NCI-H345 (cell line): ENCODE data around the gene CDH8.
"Not testable (repeated sequence)": the region's sequence is repeated elsewhere in the genome, so short reads cannot be mapped to it uniquely, and the experiment has no call there.

Experiments
- DNase-seq: peaks from one replicate; lab custom pipeline; 2025; lab: John Stamatoyannopoulos, UW

Gene CDH8

GRCh38 chr16:61791464-61791863, 244.8 kb downstream of the CDH8 start:
- no peak for DNase-seq

DNA sequence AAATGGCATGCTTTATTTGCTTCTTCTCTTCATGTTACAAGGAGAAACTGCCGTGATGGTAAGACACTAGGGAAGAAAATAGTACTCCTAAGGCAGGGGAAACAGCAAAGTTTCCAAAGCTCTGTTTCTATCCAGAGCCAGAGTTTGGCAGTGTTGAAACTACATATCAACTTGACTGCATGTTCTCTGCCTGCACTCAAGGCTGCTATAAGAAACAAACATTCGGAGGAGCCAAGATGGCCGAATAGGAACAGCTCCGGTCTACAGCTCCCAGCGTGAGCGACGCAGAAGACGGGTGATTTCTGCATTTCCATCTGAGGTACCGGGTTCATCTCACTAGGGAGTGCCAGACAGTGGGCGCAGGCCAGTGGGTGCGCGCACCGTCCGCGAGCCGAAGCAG, 254.4 kb downstream of the CDH8 start:
- DNase-seq = not testable (repeated sequence)

DNA sequence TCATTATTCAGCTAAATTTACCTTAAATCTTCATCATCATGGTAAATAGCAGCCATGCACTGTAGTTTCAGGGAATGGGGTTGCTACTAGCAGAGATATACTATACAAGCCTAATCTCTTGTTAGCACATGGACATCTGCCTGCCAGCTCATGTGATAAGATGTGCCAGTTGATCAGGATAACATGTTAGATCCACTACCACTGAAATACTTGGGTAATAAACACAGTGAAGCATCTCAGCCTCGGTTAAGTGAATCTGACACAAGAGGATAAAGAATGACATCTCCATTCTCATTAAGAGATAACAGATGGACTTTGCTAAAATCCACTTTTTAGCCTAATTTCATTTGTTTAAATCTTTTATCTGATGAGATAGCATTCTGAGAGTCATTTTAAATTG, 256.1 kb downstream of the CDH8 start:
- DNase-seq = no peak

DNA sequence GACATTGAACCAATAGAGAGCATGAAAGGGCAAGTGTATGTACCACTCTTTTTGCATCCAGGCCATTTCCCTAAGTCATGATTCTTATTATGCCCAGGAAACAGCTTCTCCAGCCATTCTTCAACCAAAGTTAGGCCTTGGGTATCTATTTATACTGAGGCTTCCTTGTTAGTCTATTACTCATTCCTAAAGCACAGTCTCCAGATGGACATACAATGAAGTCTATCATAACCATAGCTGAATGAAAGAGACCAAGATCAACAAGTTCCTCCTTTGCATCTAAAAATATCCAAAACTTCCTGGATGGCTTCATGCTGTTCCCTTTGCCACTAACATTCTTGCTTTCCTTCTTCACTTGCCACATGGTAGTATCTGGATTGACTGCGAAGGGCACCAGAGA, 265.9 kb downstream of the CDH8 start:
- DNase-seq = no peak

DNA sequence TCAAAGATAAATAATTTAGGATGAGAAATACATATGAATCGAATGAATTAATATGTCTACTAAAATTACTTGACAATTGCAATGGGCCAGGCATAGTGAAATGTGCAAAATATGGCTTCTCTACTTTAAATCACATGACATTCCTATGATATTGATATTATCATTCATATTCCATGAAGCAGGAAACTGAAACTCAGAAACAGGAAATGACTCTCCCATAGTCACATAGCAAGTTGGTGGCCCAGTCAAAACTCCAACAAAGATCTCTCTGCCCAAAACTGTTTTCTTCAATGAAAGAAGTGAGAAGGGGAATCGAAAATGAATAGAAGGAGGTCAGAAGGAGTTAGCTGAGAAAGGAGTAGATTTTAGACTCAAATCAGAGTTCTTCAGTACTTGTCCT, 272.2 kb downstream of the CDH8 start:
- DNase-seq = no peak

DNA sequence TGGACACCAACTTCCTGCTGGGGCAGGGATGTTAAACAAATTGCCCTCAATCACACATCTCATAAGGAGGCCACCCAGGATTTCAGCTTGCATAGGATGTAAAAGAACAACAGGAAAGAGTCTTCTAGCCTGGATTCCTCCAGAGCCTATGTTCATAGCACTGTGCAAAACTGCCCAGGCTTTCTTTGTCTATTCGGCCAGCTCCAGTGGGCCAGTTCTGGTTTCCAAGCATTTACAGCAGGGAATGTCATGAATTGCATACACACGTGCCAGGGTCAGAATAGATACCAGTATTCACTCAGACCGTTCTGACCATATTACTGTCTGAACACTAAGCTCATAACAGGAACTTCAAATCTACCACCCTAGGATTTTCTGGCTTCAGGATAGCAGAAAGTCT, 273.2 kb downstream of the CDH8 start:
- DNase-seq = no peak

- no peak for DNase-seq
Measured at GRCh38 chr16:61730997-61731396, 305.2 kb downstream of the CDH8 start.

GRCh38 chr16:61726701-61727100, 309.5 kb downstream of the CDH8 start:
- no peak for DNase-seq

- no peak for DNase-seq
Measured at GRCh38 chr16:61726125-61726524, 310.1 kb downstream of the CDH8 start.

DNA sequence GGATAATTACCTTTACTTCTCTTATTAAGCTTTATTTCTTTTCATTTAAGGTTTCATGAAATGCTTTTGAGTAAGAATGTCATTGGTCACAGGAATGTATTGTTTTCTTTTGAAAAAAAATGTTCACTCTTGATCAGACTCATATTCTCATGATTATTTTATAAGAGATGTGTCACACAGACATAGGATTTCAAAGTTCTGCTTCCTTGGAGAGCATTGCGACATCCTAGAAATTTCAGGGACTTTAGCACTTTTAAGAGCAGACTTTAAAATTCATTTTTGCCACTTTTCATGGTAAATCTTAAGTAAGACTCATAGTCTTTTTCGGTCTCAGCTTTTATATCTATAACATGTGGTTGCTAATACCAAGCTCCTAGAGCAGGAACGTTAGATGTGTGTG, 314.7 kb downstream of the CDH8 start:
- no peak for DNase-seq

DNA sequence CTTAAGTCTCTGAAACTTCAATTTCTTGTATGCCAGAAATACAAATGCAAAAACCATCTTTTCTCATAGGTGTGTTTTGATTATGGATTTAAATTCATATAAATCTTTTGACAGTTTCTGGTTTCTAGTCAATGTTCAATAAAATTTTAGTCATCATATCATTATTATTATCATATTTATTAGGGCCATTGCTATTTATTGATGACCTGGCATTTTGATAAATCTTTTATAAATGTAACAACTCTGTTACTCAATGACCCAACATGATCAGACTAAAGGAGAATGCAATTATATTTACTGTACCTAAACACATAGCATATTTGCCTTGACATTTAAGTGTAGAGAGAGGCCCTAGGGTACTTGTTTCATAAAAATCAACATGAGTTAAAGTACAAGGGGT, 320.8 kb downstream of the CDH8 start:
- no peak for DNase-seq

GRCh38 chr16:61713787-61714186, 322.5 kb downstream of the CDH8 start:
- DNase-seq = no peak

DNA sequence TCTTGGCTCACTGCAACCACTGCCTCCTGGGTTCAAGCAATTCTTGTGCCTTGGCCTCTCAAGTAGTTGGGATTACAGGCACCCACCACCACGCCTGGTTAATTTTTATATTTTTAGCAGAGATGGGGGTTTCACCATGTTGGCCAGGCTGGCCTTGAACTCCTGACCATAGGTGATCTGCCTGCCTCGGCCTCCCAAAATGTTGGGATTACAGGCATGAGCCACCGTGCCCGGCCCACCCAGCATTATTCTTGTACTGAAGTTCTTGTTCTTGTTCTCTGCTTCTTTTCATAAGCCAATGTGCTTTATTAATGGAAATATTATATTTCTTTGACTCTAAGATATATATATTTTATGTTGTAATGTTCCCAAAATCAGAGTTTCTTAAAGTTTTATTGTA, 336.6 kb downstream of the CDH8 start:
- not testable (repeated sequence) for DNase-seq

DNA sequence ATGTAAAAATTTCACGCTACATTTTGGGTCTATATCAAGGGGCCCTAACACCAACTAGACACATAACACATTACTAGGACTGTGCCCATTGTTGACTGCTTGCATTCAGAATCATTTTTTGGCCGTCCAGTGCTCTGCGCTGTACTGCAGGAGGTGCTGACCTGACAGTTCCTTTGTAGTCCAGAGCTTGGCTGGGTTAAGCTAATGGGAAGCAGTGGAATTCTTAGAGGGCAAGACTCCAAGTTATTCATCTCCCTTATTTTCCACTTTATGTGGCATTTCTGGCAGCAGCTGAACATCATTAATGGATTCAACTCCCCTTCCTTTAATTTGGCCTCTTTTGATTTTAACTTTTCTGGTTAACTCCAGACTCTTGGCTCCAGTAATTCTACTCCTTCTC, 351.7 kb downstream of the CDH8 start:
- DNase-seq = no peak

DNA sequence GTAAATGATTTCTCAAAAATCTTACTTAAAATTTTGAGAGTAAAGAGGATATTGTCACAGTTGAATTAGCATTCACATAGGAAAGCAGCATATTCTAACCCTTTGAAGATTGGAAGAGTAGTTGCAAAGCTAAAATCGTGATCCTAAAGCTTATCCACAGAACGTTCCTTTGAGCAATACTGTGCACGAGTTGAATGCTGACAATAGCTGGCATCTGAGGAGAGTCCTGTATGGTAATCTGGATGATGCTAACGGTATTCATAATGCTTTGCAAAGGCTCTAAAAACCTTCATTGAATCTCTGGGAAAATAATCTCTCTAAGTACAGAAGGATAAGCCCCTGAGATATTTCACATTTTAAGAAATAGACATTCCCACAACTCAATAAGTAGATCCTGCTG, 354.6 kb downstream of the CDH8 start:
- no peak for DNase-seq

DNA sequence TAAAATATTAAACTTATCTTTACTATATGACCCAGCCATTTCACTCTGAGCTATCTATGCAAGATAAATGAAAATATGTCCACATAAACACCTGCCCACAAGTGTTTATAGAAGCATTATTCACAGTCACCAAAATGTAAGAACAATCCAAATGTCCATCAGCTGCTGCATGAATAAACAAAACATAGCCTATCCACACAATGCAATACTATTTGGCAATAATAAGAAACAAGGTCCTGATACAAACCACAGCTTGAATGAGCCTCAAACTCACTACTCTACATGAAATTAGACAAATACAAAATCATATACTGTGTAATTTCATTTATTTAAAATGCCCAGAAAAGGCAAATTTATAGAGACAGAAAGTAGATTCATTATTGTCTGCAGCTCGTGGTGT, 355.1 kb downstream of the CDH8 start:
- no peak for DNase-seq

GRCh38 chr16:61678182-61678581, 358.1 kb downstream of the CDH8 start:
- no peak for DNase-seq

DNA sequence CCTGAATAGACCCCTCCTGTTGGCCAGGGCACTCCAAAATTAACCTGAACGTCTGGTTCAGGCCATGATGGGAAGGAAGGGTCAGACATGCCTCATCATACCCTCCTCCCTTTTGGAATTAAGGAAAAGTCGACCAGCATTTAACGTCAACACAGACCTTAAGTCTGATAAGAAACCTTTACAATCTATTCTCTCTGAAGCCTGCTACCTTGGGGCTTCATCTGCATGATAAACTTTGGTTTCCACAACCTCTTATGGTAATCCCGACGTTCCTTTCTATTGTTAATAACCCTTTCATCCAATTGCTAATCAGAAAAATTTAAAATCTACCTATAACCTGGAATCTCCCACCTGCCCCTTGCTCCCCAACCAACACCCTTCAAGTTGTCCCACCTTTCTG, 358.5 kb downstream of the CDH8 start:
- no peak for DNase-seq

DNA sequence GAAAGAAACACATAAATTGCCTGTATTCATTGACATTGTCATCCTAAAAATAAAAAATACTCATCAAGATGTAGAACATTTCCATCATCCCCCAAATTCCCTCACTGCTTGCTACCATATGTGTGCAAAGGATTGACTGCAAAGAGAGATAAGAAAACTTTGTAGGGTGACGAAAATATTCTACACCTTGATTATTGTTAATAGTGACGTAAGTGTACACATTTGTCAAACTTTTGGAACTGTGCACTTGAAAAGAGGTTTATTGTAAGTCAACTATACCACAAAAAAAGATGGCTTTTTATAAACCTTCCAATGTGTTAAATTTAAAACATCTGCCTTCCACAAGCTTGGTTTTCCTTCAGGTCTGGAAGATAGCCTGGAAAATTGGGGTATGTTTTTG, 359.5 kb downstream of the CDH8 start:
- no peak for DNase-seq

DNA sequence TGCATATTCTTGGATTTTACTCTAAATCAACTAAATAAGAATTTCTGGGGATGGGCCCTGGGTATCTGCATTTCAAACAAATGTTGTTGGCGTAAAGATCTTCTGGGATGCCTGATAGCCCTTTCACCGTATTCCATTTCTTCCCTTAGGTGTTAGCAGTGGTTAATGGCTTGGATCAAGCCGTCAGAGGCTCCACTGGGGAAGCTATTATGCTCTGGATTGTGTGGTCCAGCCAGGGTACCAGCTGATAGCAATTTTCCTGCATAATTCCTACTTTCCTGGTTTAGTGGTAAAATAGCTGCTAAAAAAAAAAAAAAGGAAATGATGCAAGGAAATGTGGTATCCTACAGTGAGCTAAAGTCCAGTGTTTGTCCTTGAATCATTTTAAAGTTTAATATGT, 365.1 kb downstream of the CDH8 start:
- DNase-seq = no peak

- DNase-seq = no peak
Measured at GRCh38 chr16:61665512-61665911, 370.7 kb downstream of the CDH8 start.

DNA sequence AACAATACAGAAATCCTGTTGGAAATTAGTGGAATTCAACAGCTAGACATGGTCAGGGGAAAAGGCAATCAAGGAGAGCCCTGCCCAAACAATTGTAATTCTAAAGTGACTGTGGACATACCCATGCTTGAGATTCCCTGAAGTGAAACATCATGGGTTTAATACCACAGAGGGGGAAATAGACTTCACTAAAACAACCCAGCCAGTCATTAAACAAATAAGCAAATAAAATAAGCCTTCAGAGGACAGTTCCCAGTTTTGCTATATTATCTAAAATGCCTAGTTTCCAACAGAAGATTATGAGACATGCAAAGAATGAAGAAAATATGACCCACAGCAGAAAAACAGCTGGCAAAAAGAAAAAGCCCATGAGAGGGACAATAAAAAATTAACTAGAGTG, 376.3 kb downstream of the CDH8 start:
- DNase-seq = no peak

GRCh38 chr16:61654962-61655361, 381.3 kb downstream of the CDH8 start:
- DNase-seq = no peak

DNA sequence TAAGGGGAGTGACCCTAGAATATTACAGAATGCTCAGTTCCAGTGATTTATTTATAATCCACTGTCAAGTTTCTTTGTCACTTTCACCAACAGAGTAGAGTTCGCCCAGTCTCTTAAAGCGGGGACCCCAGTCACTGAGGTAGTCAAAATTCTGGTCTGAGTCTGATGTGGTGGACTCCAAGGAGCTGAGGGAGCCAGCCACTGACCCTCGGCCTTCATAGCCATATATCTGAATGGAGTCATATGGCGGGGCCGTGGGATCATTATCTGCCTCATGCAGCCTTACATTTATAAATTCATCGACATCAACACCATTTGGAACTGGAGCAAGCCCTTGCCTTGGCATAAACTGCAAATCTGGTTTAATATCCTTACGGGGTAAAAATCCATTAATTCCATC, 382.7 kb downstream of the CDH8 start:
- DNase-seq = no peak

DNA sequence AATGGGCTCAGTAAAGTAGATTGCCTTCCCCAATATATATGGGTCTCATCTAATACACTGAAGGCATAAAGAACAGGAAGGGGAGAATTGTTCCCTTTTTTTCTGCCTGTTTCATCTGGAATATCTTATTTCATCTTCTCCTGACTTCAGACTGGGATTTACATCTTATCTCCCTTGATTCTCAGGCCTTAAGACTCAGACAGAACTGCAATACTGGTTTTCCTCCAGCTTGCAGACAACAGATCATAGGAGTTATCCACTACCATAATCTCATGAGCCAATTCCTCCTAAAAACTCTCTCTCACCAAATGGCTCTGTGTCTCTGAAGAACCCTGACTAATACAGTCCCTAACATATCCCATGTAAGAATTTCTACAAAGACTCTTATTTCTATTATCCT, 390.7 kb downstream of the CDH8 start:
- DNase-seq = no peak
